Esophagus (tissue), 2 donors: ENCODE data around the gene FREY1. TPM values are rescaled to one million over a fixed set of nuclear protein-coding genes. Genes with fewer than 3 reads are reported as not detected.
"Not testable (repeated sequence)": the region's sequence is repeated elsewhere in the genome, so short reads cannot be mapped to it uniquely, and the experiment has no call there.

Source experiments
- H3K27ac ChIP-seq, 2 donors: one replicate each; pipeline ENCODE4 v1.5.1; 2013; ENCODE audit warnings: low read depth in 2 of 2, mild to moderate bottlenecking in 2 of 2, inconsistent platforms in 1 of 2, low read length in 1 of 2, moderate library complexity in 1 of 2
- H3K27me3 ChIP-seq, 2 donors: one replicate each; pipeline ENCODE4 v1.6.1; 2013; ENCODE audit warnings: low read length in 2 of 2, control low read depth in 1 of 2, mild to moderate bottlenecking in 1 of 2; ENCODE audit not compliant: insufficient read depth in 2 of 2, control insufficient read depth in 1 of 2
- H3K36me3 ChIP-seq, 2 donors: one replicate each; pipeline ENCODE4 v1.6.1; 2013; ENCODE audit warnings: low read length in 1 of 2; ENCODE audit not compliant: control insufficient read depth in 2 of 2, insufficient read depth in 2 of 2
- H3K4me1 ChIP-seq, 2 donors: one replicate each; pipeline ENCODE4 v1.6.1; 2013; ENCODE audit warnings: low read length in 1 of 2; ENCODE audit not compliant: control insufficient read depth in 2 of 2, insufficient read depth in 2 of 2
- H3K4me3 ChIP-seq, 2 donors: one replicate each; pipeline ENCODE4 v1.5.1; 2013; ENCODE audit warnings: low read length in 2 of 2, mild to moderate bottlenecking in 2 of 2, low read depth in 1 of 2, moderate library complexity in 1 of 2
- H3K9me3 ChIP-seq, 2 donors: one replicate each; pipeline ENCODE4 v1.6.1; 2013; ENCODE audit warnings: mild to moderate bottlenecking in 2 of 2, low read depth in 1 of 2, low read length in 1 of 2, moderate library complexity in 1 of 2; ENCODE audit not compliant: control insufficient read depth in 2 of 2, insufficient read depth in 1 of 2
- WGBS, 2 donors: extraction: QIAGEN DNeasy Blood & Tissue Kit; methylation state at CpG; one replicate each; pipeline ENCODE4 v1.1.7; 2013; 5-methylcytosine and 5-hydroxymethylcytosine counted together
- polyA plus RNA-seq, 2 donors: library from polyadenylated mRNA; stranded (reverse); fragments of 200-250 nt; gene quantifications; one replicate each; pipeline ENCODE4 v1.2.3, GENCODE V29; 2013
- donor health status: healthy with polysubstance abuse.
- donor health status: Bipolar disorder and iron deficiency.

FREY1 gene
- polyA plus RNA-seq, 2 donors, result 0.16 to 0.49 TPM

GRCh38 chr11:45906096-45906682 lies 882 bp downstream of the FREY1 start:
- Histone ChIP-seq H3K27ac (no peak overlapping the region), H3K4me1 (peaks cover 2 to 11% of the 10 kb centered on the region in 2 donors), H3K36me3 (peaks cover 7 to 22% of the 10 kb centered on the region in 2 donors), H3K4me3 (no peak overlapping the region), H3K9me3 (no peaks in the 10 kb centered on the region), H3K27me3 (no peaks in the 10 kb centered on the region)
- WGBS, 2 donors, result 53 to 74% methylated on average over 19 of the region's 19 CpGs

DNA sequence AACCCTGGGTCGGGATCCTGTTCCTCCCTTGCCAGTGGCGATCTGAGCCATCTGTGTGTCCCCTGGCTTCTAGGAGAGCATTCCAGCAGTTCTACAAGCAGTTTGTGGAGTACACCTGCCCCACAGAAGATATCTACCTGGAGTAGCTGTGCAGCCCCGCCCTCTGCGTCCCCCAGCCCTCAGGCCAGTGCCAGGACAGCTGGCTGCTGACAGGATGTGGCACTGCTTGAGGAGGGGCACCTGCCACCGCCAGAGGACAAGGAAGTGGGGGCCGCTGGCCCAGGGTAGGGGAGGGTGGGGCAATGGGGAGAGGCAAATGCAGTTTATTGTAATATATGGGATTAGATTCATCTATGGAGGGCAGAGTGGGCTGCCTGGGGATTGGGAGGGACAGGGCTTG lies 1.5 kb downstream of the FREY1 start:
- Histone ChIP-seq H3K4me1 (peaks cover 2 to 11% of the 10 kb centered on the region in 2 donors), H3K36me3 (peaks cover 1 to 16% of the 10 kb centered on the region in 2 donors)
- not testable (repeated sequence) for H3K27me3 ChIP-seq, H3K9me3 ChIP-seq, H3K4me3 ChIP-seq, H3K27ac ChIP-seq
- WGBS, 2 donors, result 48 to 60% methylated on average over 6 of the region's 6 CpGs

DNA sequence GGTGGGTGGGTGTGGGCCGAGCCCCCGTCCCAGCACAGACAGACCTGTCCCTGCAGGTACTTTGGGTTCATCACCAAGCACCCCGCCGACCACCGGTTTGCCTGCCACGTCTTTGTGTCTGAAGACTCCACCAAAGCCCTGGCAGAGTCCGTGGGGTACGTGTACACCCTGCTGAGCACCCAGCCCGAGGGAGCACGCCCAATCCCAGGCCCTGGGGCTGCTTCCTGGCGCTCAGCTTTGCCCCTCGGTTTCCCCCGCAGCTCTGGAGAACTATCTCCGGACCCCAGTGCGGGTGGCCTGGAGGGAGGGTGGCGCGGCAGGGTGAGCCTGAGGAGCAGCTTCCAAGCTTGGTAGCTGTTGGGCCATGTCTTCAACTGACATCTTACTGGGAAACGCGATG lies 2.0 kb downstream of the FREY1 start:
- 84 to 89% methylated on average over 19 of the region's 19 CpGs for WGBS, 2 donors
- no peak overlapping the region for H3K27ac ChIP-seq
- no peak overlapping the region for H3K4me3 ChIP-seq
- H3K36me3 ChIP-seq, result peaks cover 0 to 15% of the 10 kb centered on the region in 2 donors
- H3K9me3 ChIP-seq, result no peaks in the 10 kb centered on the region
- peaks cover 2 to 11% of the 10 kb centered on the region in 2 donors for H3K4me1 ChIP-seq
- H3K27me3 ChIP-seq, result no peaks in the 10 kb centered on the region

- no peaks in the 10 kb centered on the region for H3K9me3 ChIP-seq
- no peak overlapping the region for H3K4me3 ChIP-seq
- no peak overlapping the region for H3K27ac ChIP-seq
- H3K4me1 ChIP-seq, result peaks cover 2 to 12% of the 10 kb centered on the region in 2 donors
- H3K27me3 ChIP-seq, result no peaks in the 10 kb centered on the region
- 65 to 73% methylated on average over 15 of the region's 15 CpGs for WGBS, 2 donors
- H3K36me3 ChIP-seq, result peaks cover 0 to 8% of the 10 kb centered on the region in 2 donors
Measured at GRCh38 chr11:45904309-45904915, 2.7 kb downstream of the FREY1 start.

DNA sequence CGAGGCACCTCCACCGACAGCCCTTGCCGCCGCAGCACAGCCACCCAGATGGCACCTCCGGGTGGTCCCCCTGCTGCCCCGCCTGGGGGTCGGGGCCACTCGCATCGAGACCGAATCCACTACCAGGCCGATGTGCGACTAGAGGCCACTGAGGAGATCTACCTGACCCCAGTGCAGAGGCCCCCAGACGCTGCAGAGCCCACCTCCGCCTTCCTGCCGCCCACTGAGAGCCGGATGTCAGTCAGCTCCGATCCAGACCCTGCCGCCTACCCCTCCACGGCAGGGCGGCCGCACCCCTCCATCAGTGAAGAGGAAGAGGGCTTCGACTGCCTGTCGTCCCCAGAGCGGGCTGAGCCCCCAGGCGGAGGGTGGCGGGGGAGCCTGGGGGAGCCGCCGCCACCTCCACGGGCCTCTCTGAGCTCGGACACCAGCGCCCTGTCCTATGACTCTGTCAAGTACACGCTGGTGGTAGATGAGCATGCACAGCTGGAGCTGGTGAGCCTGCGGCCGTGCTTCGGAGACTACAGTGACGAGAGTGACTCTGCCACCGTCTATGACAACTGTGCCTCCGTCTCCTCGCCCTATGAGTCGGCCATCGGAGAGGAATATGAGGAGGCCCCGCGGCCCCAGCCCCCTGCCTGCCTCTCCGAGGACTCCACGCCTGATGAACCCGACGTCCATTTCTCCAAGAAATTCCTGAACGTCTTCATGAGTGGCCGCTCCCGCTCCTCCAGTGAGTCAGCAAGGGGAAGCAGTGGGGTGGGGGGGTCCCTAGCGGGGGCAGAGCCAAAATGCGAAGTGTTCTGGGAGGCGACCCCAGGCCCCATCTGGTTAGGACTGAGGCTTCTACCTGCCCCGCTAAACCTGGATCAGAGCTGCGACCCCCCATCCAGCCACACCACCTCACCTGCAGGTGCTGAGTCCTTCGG lies 4.4 kb downstream of the FREY1 start:
- 92 to 93% methylated on average over 51 to 56 of the region's 56 CpGs for WGBS, 2 donors
- peaks cover 0 to 2% of the 10 kb centered on the region in 2 donors for H3K36me3 ChIP-seq
- H3K4me3 ChIP-seq, result no peak overlapping the region
- H3K27ac ChIP-seq, result no peak overlapping the region
- H3K4me1 ChIP-seq, result peaks cover 5 to 7% of the 10 kb centered on the region in 2 donors
- H3K9me3 ChIP-seq, result no peaks in the 10 kb centered on the region
- no peaks in the 10 kb centered on the region for H3K27me3 ChIP-seq

DNA sequence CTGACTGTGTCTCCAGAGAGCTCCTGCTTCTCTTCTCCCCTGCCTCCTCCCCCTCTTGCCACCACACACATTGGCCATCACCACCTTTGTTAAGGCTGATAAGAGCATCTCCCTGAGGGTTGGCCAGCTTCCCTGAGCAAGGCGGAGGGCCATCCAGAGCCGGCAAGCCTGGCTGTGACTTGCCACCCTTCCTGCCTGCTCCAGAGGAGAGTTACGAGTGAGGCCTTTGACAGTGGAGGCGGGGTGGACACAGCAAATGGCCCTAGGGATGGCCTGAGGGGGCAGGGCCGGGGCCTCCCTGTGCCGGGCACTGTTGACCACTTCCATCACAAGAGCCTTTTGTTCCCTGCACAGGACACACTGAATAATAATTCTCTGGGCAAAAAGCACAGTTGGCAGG lies 5.4 kb downstream of the FREY1 start:
- WGBS, 2 donors, result 70 to 72% methylated on average over 6 of the region's 6 CpGs
- Histone ChIP-seq H3K27ac (no peak overlapping the region), H3K9me3 (no peaks in the 10 kb centered on the region), H3K36me3 (peaks cover 0 to 2% of the 10 kb centered on the region in 2 donors), H3K4me1 (peaks cover 3 to 5% of the 10 kb centered on the region in 2 donors), H3K27me3 (no peaks in the 10 kb centered on the region), H3K4me3 (no peak overlapping the region)

GRCh38 chr11:45900916-45901617 lies 6.0 kb downstream of the FREY1 start:
- WGBS, 2 donors, result 22 to 23% methylated on average over 8 of the region's 8 CpGs
- no peaks in the 10 kb centered on the region for H3K9me3 ChIP-seq
- peak overlapping the region in 1 of 2 donors; percentile 41 for H3K4me3 ChIP-seq
- H3K27ac ChIP-seq, result no peak overlapping the region
- H3K27me3 ChIP-seq, result no peaks in the 10 kb centered on the region
- H3K36me3 ChIP-seq, result peaks cover 0 to 2% of the 10 kb centered on the region in 2 donors
- peaks cover 3 to 5% of the 10 kb centered on the region in 2 donors for H3K4me1 ChIP-seq

GRCh38 chr11:45900175-45900800 lies 6.8 kb downstream of the FREY1 start:
- H3K4me3 ChIP-seq, result peak overlapping the region; percentile 43 to 53
- H3K27me3 ChIP-seq, H3K36me3 ChIP-seq, H3K4me1 ChIP-seq, H3K9me3 ChIP-seq, H3K27ac ChIP-seq: not testable (repeated sequence)
- 4 to 5% methylated on average over 32 to 38 of the region's 59 CpGs for WGBS, 2 donors
